HFFc6 (cell line): ENCODE measurements around the gene GABBR2. TPM values are rescaled to one million over a fixed set of nuclear protein-coding genes. Genes with fewer than 3 reads are reported as not detected.
A peak's percentile ranks its signal among the peaks of the same experiment; 100 is the strongest.
"Not testable (repeated sequence)": the region's sequence is repeated elsewhere in the genome, so short reads cannot be mapped to it uniquely, and the experiment has no call there.

Experiments used
- DNase-seq: peaks from one replicate; pipeline ENCODE4 v3.0.0-alpha.2; 2018
- H3K27ac Mint-ChIP-seq: 2 replicates; pipeline ENCODE4 v1.8.0; 2020; ENCODE audit warnings: mild to moderate bottlenecking, mixed read lengths
- H3K27me3 Mint-ChIP-seq: 2 replicates; pipeline ENCODE4 v1.8.0; 2021; ENCODE audit warnings: mild to moderate bottlenecking, moderate library complexity, mixed read lengths; ENCODE audit not compliant: insufficient read depth
- H3K36me3 Mint-ChIP-seq: 2 replicates; pipeline ENCODE4 v1.8.0; 2021; ENCODE audit warnings: low read depth, mixed read lengths
- H3K4me1 Mint-ChIP-seq: 2 replicates; pipeline ENCODE4 v1.8.0; 2020; ENCODE audit warnings: low read depth, mixed read lengths
- H3K4me3 Mint-ChIP-seq: 2 replicates; pipeline ENCODE4 v1.8.0; 2020; ENCODE audit warnings: mild to moderate bottlenecking, moderate library complexity, mixed read lengths
- H3K9me3 Mint-ChIP-seq: 2 replicates; pipeline ENCODE4 v1.8.0; 2020; ENCODE audit warnings: mild to moderate bottlenecking, mixed read lengths
- total RNA-seq, 6 experiments: library from RNA; stranded (reverse); fragmentation: NEBNext Ultra II Directional; extraction: Animal tissue kit (Norgen Biotek cat#: 25700); gene quantifications; 2 replicates in 1 of 6; 3 replicates in 5 of 6; pipeline ENCODE4 v1.2.3, GENCODE V29; 2021
- TF ChIP-seq, protein P1 (sequence below): fragments of 200-600 bp; sonication (generic); IDR thresholded peaks from 2 replicates; pipeline ENCODE4 v1.5.0; 2021; ENCODE audit warnings: antibody characterized with exemption, mild to moderate bottlenecking

The GABBR2 gene
- total RNA-seq, 6 experiments from 2014 or later, result 3.1 to 9.3 (median 7.6) TPM

DNA sequence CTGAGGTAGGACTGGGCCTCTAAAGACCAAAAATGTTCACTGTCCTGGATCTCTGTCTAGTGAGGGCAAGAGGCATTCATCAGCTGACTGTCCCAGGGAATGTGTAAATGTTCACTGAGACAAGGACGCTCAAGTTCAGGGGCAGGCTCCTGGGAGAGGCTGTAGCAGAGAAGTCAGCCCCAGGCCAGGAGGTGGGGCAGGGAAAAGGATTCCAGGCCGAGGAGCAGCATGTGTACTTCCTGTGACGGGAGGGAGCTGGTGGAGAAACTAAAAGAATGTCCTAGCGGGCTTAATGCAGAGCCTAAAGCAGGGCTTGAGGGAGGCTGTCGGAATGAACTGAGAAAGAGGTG, 205.8 kb downstream of the GABBR2 start:
- H3K9me3 Mint-ChIP-seq, result no peaks in the 10 kb centered on the region
- H3K27ac Mint-ChIP-seq, result peak overlapping the region; percentile 96
- H3K36me3 Mint-ChIP-seq, result no peaks in the 10 kb centered on the region
- peak; percentile 73 for DNase-seq
- peaks cover 40% of the 10 kb centered on the region for H3K4me1 Mint-ChIP-seq
- peaks cover 4% of the 10 kb centered on the region for H3K27me3 Mint-ChIP-seq
- H3K4me3 Mint-ChIP-seq, result peak overlapping the region; percentile 54
- TF ChIP-seq, protein P1, sequence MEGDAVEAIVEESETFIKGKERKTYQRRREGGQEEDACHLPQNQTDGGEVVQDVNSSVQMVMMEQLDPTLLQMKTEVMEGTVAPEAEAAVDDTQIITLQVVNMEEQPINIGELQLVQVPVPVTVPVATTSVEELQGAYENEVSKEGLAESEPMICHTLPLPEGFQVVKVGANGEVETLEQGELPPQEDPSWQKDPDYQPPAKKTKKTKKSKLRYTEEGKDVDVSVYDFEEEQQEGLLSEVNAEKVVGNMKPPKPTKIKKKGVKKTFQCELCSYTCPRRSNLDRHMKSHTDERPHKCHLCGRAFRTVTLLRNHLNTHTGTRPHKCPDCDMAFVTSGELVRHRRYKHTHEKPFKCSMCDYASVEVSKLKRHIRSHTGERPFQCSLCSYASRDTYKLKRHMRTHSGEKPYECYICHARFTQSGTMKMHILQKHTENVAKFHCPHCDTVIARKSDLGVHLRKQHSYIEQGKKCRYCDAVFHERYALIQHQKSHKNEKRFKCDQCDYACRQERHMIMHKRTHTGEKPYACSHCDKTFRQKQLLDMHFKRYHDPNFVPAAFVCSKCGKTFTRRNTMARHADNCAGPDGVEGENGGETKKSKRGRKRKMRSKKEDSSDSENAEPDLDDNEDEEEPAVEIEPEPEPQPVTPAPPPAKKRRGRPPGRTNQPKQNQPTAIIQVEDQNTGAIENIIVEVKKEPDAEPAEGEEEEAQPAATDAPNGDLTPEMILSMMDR, result no peak

DNA sequence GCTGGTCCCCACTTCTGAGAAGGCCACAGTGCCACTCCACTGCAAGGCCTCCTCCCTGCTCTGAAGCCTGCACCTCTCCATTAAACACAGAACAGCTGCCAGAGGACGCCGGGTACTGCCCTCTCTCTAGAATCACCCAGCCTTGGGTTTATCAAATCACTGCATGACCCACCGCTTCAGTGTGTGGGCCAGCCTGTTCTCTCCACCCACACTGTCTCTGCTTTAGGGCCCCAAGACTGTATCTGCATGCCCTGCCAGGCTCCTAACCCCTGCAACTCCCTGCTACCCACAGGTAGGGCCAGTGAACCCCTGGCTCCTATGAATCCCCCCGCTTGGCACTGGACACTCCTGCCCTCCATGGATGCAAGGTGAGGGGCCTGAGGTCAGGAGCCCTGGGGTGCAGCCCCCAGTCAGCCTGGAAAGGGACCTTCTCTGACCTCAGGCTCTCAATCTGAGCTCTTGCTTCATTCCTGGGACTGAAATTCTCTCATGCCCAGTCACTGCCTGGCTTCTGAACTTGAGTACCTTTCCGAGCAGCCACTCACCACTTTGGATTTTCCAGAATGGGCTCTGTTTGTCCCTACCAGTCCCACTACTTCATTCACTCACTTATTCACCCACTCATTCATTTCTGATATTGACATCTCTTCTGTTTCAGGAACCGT, 206.3 kb downstream of the GABBR2 start:
- Mint-ChIP-seq H3K4me3 (peak overlapping the region; percentile 54), H3K9me3 (no peaks in the 10 kb centered on the region), H3K27me3 (peaks cover 4% of the 10 kb centered on the region), H3K27ac (peak overlapping the region; percentile 96), H3K4me1 (peaks cover 40% of the 10 kb centered on the region), H3K36me3 (no peaks in the 10 kb centered on the region)
- TF ChIP-seq, protein P1, result no peak
- peak; percentile 74 for DNase-seq

DNA sequence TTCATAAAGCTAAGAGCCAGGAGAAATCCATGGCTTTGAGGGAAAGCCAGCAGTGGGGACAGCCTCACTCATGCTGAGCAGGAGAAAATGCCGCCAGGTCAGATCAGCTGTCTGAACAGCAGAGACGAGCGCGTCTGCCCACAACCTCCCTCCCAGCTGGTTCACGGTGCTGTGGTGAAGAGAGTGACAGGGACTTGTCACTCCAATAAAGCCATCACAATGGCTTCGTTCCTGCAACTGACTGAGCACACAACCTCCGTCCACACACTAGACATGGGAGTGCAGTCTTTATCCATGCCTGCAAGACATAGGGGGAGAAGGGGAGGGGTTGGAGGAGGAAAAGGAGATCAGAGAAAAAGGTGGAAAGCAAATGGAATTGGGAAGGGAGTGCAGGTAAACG, 206.9 kb downstream of the GABBR2 start:
- H3K9me3 Mint-ChIP-seq, result no peaks in the 10 kb centered on the region
- no peak overlapping the region for H3K4me3 Mint-ChIP-seq
- peak overlapping the region; percentile 96 for H3K27ac Mint-ChIP-seq
- H3K27me3 Mint-ChIP-seq, result peaks cover 4% of the 10 kb centered on the region
- TF ChIP-seq, protein P1, result no peak
- peaks cover 40% of the 10 kb centered on the region for H3K4me1 Mint-ChIP-seq
- no peaks in the 10 kb centered on the region for H3K36me3 Mint-ChIP-seq
- DNase-seq, result no peak

DNA sequence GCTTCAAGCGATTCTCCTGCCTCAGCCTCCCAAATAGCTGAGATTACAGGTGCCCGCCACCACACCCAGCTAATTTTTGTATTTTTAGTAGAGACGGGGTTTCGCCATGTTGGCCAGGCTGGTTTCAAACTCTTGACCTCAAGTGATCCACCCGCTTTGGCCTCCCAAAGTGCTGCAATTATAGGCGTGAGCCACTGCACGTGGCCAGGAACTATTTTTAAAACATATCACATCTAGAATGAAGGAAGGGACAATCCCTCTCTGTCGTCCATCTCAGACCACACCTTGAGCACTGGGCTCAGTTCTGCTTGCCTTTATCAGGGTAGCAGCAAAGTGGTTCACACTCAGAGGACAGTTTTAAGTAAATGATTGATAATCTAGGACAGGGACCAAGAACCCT, 207.5 kb downstream of the GABBR2 start:
- not testable (repeated sequence) for H3K9me3 Mint-ChIP-seq, H3K27me3 Mint-ChIP-seq, H3K36me3 Mint-ChIP-seq, H3K4me3 Mint-ChIP-seq, DNase-seq
- Mint-ChIP-seq H3K27ac (peak overlapping the region; percentile 96; the same call in 1 of the 2 replicates), H3K4me1 (peaks cover 40% of the 10 kb centered on the region)

DNA sequence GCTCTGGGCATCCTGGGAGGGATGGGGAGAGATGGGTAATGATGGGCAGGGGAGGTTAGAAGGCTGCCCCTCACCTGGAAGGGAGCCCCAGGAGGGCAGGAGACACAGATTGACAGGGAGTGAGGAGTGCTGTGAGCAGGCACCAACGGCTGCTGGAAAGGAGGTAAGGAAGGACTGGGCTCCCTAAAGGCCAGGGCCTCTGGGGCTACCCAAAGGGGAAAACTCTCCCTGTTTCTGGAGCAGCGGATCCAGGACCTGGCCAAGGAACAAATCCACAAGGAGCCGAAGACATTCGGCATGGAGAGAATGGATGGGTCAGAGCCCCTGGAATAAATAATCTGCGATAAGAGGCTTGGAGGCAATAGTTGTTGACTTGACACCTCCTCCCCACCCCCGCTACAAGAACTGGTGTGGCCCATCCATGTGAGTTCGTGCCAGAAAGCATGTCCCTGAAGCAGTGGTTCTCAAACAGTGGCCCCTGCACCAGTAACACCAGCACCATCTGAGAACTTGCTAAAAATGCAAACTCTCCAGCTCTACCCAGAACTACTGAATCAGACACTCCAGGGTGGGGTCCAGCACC, 208.3 kb downstream of the GABBR2 start:
- peaks cover 39% of the 10 kb centered on the region for H3K4me1 Mint-ChIP-seq
- TF ChIP-seq, protein P1, result no peak
- no peaks in the 10 kb centered on the region for H3K9me3 Mint-ChIP-seq
- H3K4me3 Mint-ChIP-seq, result no peak overlapping the region
- H3K27ac Mint-ChIP-seq, result no peak overlapping the region
- no peak for DNase-seq
- H3K27me3 Mint-ChIP-seq, result peaks cover 4% of the 10 kb centered on the region
- H3K36me3 Mint-ChIP-seq, result no peaks in the 10 kb centered on the region

DNA sequence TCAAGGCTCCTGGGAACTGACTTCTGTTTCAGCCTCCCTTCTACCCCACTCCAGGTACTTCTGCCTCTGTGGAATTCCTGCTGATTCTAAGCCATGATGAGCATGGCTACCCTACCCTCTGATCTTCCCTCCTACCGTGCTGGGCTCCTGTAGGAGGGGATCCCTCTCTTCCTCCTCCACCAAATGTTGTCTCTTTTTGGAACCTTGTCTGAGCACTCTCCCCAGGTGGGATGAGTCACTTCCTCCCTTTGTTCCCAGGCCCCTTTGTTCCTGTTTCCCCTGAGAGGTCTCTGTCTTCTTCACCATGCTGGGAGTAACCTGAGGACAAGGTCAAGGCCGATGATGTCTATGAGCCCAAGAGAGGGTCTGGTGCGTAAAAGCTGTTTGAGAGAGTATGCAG, 213.2 kb downstream of the GABBR2 start:
- H3K27me3 Mint-ChIP-seq, result 0 out of 2 replicates have a peak, but pooled peaks cover 2% of the 10 kb centered on the region
- no peak overlapping the region for H3K27ac Mint-ChIP-seq

More for the DNA sequence above, 213.2 kb downstream of the GABBR2 start:
- TF ChIP-seq, protein P1, result no peak
- H3K4me3 Mint-ChIP-seq, result no peak overlapping the region
- H3K9me3 Mint-ChIP-seq, result no peaks in the 10 kb centered on the region
- H3K4me1 Mint-ChIP-seq, result peaks cover 21% of the 10 kb centered on the region
- peaks cover 12% of the 10 kb centered on the region for H3K36me3 Mint-ChIP-seq
- no peak for DNase-seq
